Measurements from ENCODE around the gene TRAPPC6A. TPM values are rescaled to one million over a fixed set of nuclear protein-coding genes. Genes with fewer than 3 reads are reported as not detected.

Gene TRAPPC6A
- polyA plus RNA-seq, 1 donor: 50.2 TPM

DNA sequence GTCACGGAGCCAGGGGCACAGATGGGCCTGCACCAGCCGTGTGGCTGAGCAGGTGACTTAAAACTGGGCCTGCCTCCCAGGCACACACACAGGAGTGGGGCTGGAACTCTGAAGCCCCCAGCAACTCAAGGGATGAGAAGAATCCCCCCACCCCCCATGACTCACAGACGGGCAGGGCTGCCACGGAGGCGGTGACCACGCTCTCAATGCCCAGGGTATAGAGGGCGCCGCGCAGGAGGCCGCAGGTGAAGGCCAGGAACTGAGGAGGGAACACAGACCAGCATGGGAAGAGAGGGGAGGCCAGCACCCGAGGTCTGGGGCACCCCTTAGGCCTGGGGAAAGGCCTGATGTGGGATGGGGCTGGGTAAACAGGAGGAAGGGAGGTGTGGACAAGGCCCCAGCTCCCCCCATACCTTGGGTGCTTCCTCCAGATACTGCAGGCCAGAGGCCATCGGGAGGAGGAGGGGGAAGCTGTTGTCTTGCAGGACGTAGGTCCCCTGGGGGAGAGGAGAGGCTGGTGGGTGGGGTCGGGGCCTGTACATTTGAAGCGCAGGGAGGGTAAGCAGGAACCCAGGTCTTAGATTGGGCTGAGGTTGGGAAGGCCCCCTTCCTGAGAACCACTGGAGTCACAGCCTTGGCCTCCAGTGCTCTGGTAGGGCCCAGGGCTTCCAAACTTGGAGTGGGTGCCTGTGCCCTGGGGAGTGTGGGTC lies 14.1 kb downstream of the TRAPPC6A start:
- Histone ChIP-seq H3K36me3 (ENCODE audit: control insufficient read depth, insufficient read depth, low read length) (no peaks in the 10 kb centered on the region), H3K4me3 (ENCODE audit: low read length) (no peak overlapping the region), H3K4me1 (ENCODE audit: control insufficient read depth, insufficient read depth, low read length) (peaks cover 21% of the 10 kb centered on the region), H3K27ac (ENCODE audit: low read length) (no peak overlapping the region), H3K9me3 (ENCODE audit: control insufficient read depth, low read depth, low read length) (no peaks in the 10 kb centered on the region), H3K27me3 (ENCODE audit: control insufficient read depth, insufficient read depth, low read length) (peaks cover 14% of the 10 kb centered on the region)
- no CpG with 5 or more reads among the region's 15 CpGs for WGBS (ENCODE audit: insufficient coverage, low lambda C conversion rate)
- no peak for DNase-seq

DNA sequence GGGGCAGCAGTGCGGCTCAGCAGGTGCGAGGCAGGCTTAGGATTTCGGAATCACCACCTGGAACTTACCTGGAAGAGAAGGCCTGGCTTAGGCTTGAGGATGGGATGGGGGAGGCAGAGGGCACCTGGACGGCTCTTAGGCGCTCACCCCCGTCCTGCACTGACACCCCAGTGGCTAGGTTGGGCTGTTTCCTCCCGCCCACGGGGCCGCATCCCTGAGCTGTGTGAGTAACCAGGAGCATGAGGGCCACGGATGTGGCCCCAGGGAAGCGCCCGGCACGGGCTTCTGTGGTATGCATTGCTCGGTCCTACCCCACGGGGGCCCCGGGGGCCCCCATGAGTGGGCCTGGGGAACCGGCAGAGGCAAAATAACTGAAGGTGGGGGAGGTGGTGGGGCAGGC lies 14.9 kb downstream of the TRAPPC6A start:
- Histone ChIP-seq H3K4me3 (ENCODE audit: low read length) (no peak overlapping the region), H3K36me3 (ENCODE audit: control insufficient read depth, insufficient read depth, low read length) (no peaks in the 10 kb centered on the region), H3K27me3 (ENCODE audit: control insufficient read depth, insufficient read depth, low read length) (peaks cover 14% of the 10 kb centered on the region), H3K4me1 (ENCODE audit: control insufficient read depth, insufficient read depth, low read length) (peaks cover 21% of the 10 kb centered on the region), H3K9me3 (ENCODE audit: control insufficient read depth, low read depth, low read length) (no peaks in the 10 kb centered on the region), H3K27ac (ENCODE audit: low read length) (no peak overlapping the region)
- WGBS (ENCODE audit: insufficient coverage, low lambda C conversion rate): no CpG with 5 or more reads among the region's 17 CpGs
- no peak for DNase-seq

DNA sequence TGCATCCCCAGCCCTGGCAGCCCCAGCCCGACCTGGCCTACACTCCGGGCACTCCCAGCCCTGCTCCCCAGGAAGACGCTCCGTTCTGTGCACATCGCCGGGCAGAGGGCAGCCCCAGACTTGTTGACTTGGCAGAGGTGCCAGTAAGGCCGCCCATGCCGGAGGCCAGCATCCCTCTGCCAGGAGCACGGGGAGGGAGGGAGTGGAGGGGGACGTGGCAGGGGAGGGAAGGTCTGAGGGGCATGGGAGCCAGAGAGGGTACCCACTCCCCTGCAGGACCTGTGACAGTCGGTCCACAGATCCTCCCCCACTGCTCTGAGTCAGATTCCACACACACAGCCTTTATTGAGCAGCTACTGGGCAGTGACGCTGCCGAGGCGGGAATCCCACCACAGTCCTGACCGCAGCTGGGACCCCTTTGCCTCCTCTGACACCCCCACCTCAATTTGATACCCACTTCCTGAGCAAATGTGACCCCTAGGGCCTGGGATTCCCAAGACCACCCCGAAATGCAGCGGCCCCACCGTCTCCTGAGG lies 15.4 kb downstream of the TRAPPC6A start:
- Histone ChIP-seq H3K36me3 (ENCODE audit: control insufficient read depth, insufficient read depth, low read length) (no peaks in the 10 kb centered on the region), H3K27ac (ENCODE audit: low read length) (no peak overlapping the region), H3K27me3 (ENCODE audit: control insufficient read depth, insufficient read depth, low read length) (peaks cover 14% of the 10 kb centered on the region), H3K4me3 (ENCODE audit: low read length) (no peak overlapping the region), H3K9me3 (ENCODE audit: control insufficient read depth, low read depth, low read length) (no peaks in the 10 kb centered on the region), H3K4me1 (ENCODE audit: control insufficient read depth, insufficient read depth, low read length) (peaks cover 21% of the 10 kb centered on the region)
- WGBS (ENCODE audit: insufficient coverage, low lambda C conversion rate): no CpG with 5 or more reads among the region's 18 CpGs
- DNase-seq: no peak

DNA sequence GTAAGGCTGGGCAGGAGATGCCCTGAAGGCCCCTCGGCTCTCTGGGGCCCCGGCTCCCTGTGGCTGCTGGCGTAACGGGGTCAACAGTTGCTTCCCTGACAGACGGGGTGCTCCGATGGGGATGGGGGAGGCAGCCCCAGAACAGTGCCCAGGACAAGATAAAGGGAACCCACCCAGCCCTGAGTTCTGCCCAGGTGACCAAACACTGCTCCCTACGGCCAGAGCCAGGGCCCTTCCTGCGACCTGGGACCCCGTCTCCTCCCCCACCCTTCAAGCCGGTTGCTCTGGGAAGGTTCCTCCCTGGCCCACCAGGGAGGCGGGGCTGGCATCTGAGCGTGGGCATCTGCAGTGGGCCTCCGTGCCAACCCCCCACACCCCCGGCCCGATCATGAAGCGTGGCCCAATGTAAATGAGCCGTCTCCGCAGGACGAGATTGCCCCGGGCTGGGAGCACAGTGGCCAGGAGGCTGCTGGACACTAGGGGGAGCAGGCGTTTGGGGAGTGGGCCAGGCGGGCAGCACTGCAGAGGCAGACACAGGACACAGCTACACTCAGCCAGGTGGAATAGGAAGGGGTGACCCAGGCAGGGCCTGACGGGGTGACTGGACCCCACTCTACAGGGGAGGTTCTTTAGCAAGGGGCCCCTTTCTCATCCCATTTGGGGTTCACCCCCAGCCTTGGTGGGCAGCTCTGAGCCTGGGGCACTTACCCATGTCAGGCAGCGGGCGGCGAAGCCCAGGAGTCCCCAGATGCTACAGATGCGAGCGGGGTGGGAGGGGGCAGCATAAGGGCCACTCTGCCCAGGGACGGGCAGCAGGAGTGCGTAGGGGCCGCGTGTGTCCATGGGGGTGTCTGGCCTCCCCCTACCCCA lies 16.1 kb downstream of the TRAPPC6A start:
- no peak for DNase-seq

DNA sequence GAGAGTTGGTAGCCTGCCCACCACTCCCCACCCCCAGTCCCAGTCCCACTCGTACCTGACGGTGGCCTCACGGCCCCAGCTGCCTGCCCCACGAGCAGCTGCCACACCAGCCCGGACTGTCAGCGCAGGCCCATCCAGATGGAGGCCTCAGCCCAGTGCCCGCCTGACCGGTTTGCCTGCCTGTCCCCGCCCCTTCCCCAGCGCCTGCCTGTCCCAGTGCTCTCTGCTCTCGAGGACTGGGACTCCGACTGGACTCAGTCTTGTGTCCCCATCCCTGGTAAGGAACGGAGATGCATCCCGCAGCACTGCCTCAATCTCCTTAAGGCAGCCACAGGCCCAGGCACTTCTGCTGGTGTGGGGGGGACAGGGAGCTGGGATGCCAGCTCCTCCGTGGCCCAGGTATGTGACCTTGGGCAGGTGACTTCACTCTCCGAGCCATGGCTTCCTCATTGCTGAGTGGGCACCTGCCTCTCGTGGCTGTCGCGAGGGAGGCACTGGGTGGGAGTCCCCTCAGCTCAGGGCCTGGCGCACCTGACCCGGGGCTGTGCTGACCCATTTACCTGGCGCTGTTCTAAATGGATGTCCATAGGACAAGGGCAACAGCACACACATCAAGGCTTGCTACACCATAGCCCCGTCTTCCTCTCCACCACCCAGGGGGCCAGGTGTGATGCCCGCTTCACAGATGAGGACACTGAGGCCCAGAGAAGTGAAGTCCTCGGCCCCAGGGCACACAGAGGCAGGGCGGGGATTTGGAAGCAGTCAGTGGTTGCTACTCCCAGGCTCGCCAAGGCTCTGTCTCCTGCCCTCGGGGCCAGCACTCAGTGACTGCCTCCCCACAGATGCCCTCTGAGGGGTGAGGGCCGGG lies 16.9 kb downstream of the TRAPPC6A start, which contains the start of gene NKPD1:
Gene NKPD1 (minus strand): TSS at position 113 of the 868 bp plus-strand sequence. CDS start 832 bp downstream, outside the sequence.
- Histone ChIP-seq H3K4me3 (ENCODE audit: low read length) (no peak within 1 kb of the TSS), H3K36me3 (ENCODE audit: control insufficient read depth, insufficient read depth, low read length) (no peaks in the 10 kb centered on the region), H3K27ac (ENCODE audit: low read length) (no peak within 1 kb of the TSS), H3K27me3 (ENCODE audit: control insufficient read depth, insufficient read depth, low read length) (peaks cover 22% of the 10 kb centered on the region), H3K4me1 (ENCODE audit: control insufficient read depth, insufficient read depth, low read length) (peaks cover 21% of the 10 kb centered on the region), H3K9me3 (ENCODE audit: control insufficient read depth, low read depth, low read length) (no peaks in the 10 kb centered on the region)
- peak; percentile 35 to 63 for DNase-seq
- WGBS (ENCODE audit: insufficient coverage, low lambda C conversion rate): no CpG with 5 or more reads among the region's 29 CpGs

More for the DNA sequence above, 16.1 kb downstream of the TRAPPC6A start:
- Histone ChIP-seq H3K4me1 (ENCODE audit: control insufficient read depth, insufficient read depth, low read length) (peaks cover 21% of the 10 kb centered on the region), H3K27ac (ENCODE audit: low read length) (no peak overlapping the region), H3K36me3 (ENCODE audit: control insufficient read depth, insufficient read depth, low read length) (no peaks in the 10 kb centered on the region), H3K4me3 (ENCODE audit: low read length) (no peak overlapping the region), H3K27me3 (ENCODE audit: control insufficient read depth, insufficient read depth, low read length) (peaks cover 14% of the 10 kb centered on the region), H3K9me3 (ENCODE audit: control insufficient read depth, low read depth, low read length) (no peaks in the 10 kb centered on the region)
- WGBS (ENCODE audit: insufficient coverage, low lambda C conversion rate): no CpG with 5 or more reads among the region's 32 CpGs

DNA sequence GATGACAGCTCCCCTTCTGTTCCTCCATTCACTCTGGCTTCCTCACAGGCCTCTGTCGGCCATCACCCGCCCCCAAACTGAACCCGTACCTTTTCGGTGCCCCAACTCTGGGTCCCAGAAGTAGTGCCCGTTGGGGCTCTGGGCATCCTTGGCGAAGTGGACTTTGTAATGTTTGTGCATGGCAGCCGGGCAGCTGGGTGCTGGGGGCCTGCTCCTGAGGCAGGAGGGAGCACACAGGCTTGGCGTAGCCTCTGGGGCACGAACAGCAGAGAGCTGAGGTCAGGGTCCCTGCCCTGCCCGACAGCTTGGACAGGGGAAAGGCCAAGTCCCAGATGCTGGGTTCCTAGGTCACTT lies 18.1 kb downstream of the TRAPPC6A start:
- no peak for DNase-seq
- Histone ChIP-seq H3K27me3 (ENCODE audit: control insufficient read depth, insufficient read depth, low read length) (peaks cover 30% of the 10 kb centered on the region), H3K4me3 (ENCODE audit: low read length) (no peak overlapping the region), H3K36me3 (ENCODE audit: control insufficient read depth, insufficient read depth, low read length) (no peaks in the 10 kb centered on the region), H3K9me3 (ENCODE audit: control insufficient read depth, low read depth, low read length) (no peaks in the 10 kb centered on the region), H3K4me1 (ENCODE audit: control insufficient read depth, insufficient read depth, low read length) (peaks cover 21% of the 10 kb centered on the region), H3K27ac (ENCODE audit: low read length) (no peak overlapping the region)
- WGBS (ENCODE audit: insufficient coverage, low lambda C conversion rate): no CpG with 5 or more reads among the region's 10 CpGs

DNA sequence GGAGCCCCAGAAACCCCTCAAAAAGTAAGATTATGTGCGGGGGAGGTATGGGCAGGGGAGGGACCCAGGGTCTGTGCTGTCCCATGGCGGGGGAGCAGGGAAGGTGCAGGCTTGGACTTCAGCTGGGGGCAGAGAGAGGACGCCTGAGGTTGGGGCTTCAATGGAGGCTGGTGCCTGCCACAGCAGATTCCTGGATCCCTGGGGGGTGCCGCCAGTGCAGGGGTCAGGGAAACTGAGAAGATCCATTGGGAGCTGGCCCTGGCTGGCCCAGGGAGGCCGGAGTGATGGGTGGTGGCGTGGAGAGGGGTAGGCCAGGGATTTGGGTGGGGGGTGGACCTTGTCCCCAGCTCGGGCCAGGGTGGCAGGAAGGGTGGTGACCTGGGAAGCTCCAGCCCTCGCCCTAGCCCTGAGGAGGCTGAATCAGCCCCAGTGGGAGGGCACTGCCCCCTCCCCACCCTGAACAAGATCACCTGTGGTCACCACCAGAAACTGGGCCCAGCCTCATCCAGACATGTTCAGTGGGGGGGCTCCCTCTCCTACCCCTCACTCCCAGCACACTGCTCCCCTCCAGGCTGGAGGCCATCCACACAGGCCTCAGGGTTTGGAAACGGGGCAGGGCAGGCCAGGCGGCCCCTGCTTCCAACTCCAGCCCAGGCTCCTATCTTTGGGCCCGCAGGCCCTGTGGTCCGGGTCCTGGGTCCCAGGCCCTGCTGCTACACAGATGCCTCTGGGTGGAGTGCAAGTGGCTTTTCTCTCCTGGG lies 18.6 kb downstream of the TRAPPC6A start:
- Histone ChIP-seq H3K4me3 (ENCODE audit: low read length) (no peak overlapping the region), H3K36me3 (ENCODE audit: control insufficient read depth, insufficient read depth, low read length) (no peaks in the 10 kb centered on the region), H3K9me3 (ENCODE audit: control insufficient read depth, low read depth, low read length) (no peaks in the 10 kb centered on the region), H3K4me1 (ENCODE audit: control insufficient read depth, insufficient read depth, low read length) (peaks cover 23% of the 10 kb centered on the region), H3K27me3 (ENCODE audit: control insufficient read depth, insufficient read depth, low read length) (peaks cover 33% of the 10 kb centered on the region), H3K27ac (ENCODE audit: low read length) (no peak overlapping the region)
- no CpG with 5 or more reads among the region's 12 CpGs for WGBS (ENCODE audit: insufficient coverage, low lambda C conversion rate)
- DNase-seq: no peak

DNA sequence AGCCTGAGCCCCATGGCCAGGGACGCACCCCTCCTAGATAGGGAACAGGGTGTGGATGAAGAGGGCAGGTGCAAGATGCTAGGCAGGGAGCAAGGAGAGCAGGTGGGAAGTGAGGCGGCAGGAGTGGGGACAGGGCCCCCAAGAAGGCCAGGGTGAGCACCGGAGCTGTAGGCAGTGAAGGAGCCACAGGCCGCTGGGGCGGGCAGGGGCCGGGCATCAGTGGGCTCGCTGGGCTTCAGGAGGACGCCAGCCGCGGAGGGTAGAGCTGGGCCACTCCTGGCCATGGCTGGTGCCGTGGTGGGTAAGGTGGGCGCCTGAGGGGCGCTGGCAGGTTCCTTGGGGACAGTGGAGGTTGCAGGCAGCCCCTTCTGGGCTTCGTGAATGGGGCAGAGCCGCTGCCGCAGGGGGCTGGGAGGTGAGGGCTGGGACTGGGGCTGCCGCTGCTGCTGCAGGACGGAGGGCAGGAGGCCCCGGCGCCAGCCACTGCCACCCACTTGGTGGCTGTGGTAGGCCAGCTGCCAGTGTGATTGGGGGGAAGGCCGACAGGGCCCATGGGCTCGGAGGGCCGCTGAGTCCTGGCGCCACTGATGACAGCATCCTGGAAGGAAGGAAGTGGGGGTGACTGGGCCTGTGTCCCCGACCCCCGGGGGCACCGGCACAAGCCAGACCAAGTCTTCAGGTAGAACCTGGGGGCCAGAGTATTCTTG lies 19.4 kb downstream of the TRAPPC6A start:
- peaks cover 41% of the 10 kb centered on the region for H3K27me3 ChIP-seq (ENCODE audit: control insufficient read depth, insufficient read depth, low read length)

DNA sequence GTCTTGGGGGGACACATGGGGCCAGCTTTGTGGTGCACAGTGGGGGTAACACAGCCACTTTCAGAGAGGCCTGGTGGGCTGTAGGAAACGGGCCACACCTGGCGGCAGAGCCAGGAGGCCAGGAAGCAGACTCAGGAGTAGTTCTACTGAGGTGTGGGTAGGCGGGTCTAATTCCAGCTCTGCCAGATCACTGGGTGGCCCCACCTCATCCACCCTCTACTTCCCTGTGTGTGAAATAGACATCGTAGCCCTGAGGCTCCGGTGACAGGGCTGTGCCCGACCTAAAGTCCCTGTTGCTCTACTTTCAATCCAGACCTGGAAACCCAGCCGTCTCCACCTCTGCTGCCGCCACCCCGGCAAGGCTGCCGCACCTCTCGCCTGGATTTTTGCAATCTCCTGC lies 21.3 kb downstream of the TRAPPC6A start:
- whole genome bisulfite sequencing (ENCODE audit: insufficient coverage, low lambda C conversion rate): no CpG with 5 or more reads among the region's 11 CpGs
- Histone ChIP-seq H3K4me1 (ENCODE audit: control insufficient read depth, insufficient read depth, low read length) (peaks cover 43% of the 10 kb centered on the region), H3K9me3 (ENCODE audit: control insufficient read depth, low read depth, low read length) (peaks cover 10% of the 10 kb centered on the region), H3K27ac (ENCODE audit: low read length) (no peak overlapping the region), H3K27me3 (ENCODE audit: control insufficient read depth, insufficient read depth, low read length) (peaks cover 60% of the 10 kb centered on the region), H3K4me3 (ENCODE audit: low read length) (no peak overlapping the region), H3K36me3 (ENCODE audit: control insufficient read depth, insufficient read depth, low read length) (no peaks in the 10 kb centered on the region)
- DNase-seq: no peak

More for the DNA sequence above, 19.4 kb downstream of the TRAPPC6A start:
- no peaks in the 10 kb centered on the region for H3K9me3 ChIP-seq (ENCODE audit: control insufficient read depth, low read depth, low read length)
- no peak overlapping the region for H3K4me3 ChIP-seq (ENCODE audit: low read length)
- H3K27ac ChIP-seq (ENCODE audit: low read length): no peak overlapping the region
- peaks cover 30% of the 10 kb centered on the region for H3K4me1 ChIP-seq (ENCODE audit: control insufficient read depth, insufficient read depth, low read length)
- DNase-seq: no peak
- no CpG with 5 or more reads among the region's 27 CpGs for whole genome bisulfite sequencing (ENCODE audit: insufficient coverage, low lambda C conversion rate)
- H3K36me3 ChIP-seq (ENCODE audit: control insufficient read depth, insufficient read depth, low read length): no peaks in the 10 kb centered on the region
